ENCODE results near the gene FKBP11.
A peak's percentile ranks its signal among the peaks of the same experiment; 100 is the strongest.

Gene FKBP11

DNA sequence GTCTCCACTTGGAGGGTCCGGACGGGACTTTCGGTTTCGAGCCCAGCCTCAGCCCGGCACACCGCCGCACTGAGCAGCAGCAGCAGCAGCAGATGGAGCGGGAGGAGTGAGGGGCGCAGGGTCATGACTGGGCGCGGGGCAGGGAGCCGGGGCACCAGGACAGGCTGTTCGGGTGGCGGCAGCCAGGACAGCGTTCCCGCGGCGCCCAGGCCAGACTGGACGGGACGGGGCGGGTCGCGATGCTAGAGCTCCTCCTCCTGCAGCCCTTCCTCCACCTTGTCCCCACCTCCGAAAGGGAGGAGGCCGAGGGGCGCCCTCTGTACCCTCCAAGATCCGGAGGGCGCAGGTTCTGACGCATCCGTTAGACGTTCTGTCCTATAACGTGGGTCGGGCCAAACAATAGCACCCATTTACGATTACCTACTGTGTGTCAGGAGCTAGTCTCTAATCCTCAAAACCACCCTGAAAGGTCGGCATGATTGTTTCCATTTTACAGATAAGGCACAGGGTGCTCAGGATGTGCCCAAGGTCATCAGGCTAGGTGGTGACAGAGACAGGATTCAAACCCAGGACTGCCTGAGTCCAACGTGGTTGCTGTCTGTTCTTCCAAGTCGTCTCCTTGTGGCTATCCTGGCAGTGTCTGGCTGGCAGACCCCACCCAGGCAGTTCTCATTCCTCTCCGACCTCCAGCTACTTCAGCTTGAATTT, at the start of gene FKBP11:
Gene FKBP11 (minus strand): TSS at position 189 of the 708 bp plus-strand sequence. CDS start 64 bp downstream, at position 125.
- peak; percentile 74 for DNase-seq (ENCODE audit: low spot score)

DNA sequence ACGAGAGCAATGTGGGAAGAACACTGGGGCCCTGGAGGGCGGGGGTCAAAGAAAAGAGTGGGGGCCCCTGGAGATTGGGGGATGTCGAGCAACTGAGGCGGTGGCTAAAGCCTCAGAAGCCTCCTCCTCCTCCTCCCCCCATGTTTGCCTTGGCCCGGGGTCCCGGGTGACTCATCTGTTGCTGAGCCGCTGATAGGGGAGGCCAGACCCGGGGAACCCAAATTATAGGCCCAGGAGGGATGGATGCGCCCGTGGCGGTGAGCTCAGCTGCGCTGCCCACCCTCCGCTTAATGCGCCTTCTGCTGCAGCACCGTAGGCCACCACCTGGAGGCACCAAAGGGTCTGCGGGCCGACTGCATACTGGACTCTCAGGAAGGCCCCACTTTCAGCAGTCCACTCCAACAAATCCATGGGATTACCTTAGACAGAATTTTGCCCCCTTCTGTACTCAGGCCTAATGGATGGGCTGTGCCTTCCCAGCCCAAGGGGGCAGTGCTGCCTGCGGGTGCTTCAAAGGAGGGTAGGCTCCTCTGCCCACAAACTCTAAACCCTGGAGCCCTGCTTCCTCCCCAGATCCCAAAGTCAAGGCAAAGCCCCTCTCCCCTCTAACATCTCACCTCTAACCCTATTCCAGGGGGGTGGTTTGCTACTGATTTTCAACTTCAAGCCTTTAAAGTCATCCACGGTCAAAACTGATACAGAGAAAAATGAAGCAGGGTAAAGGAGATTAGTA, 48.8 kb upstream of the FKBP11 start:
- DNase-seq (ENCODE audit: low spot score): no peak

DNA sequence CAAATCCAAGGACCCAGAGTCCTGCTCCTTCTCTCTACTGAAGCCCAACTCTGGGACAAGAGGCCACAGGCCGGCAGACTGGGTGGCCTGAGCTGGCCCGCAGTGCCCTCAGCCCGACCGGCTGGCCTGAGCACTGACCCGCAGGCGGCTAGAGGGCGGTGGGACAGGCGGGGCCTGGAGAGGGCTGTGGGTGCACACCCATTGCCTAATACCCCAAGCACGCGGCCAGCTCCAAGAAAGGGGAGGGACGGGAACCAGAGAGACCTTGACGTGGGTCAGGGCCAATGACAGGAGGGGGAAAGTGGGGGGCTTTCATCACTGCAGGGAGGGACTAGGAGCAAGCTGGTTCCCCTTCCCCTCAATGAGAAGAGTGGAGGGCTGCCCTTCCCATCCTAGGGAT, 48.2 kb upstream of the FKBP11 start:
- DNase-seq (ENCODE audit: low spot score): no peak

DNA sequence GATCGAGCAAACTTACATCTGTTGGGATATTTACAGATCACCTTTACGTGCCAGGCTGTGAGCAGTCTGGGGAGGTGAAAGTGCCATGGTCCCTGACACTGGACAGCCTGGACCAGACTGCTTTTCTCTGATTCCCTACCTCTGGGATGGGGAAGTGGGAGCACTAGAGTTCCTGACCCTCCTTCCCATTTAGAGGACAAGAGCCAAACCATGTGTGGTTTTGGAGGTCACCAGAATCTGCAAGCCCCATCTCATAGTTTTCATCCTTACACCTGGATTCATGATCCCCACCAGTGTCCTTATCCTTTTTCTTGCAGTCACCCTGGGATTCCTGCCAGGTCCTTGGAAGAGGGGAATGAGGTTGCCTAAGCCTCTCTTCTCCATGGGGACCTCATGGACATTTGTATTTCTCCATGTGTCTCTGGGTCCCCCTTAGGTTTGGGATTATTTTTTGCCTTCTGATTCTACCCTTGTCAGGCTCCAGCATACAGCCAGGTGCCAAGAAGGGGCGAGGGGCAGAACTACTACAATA, 47.7 kb upstream of the FKBP11 start:
- no peak for DNase-seq (ENCODE audit: low spot score)

DNA sequence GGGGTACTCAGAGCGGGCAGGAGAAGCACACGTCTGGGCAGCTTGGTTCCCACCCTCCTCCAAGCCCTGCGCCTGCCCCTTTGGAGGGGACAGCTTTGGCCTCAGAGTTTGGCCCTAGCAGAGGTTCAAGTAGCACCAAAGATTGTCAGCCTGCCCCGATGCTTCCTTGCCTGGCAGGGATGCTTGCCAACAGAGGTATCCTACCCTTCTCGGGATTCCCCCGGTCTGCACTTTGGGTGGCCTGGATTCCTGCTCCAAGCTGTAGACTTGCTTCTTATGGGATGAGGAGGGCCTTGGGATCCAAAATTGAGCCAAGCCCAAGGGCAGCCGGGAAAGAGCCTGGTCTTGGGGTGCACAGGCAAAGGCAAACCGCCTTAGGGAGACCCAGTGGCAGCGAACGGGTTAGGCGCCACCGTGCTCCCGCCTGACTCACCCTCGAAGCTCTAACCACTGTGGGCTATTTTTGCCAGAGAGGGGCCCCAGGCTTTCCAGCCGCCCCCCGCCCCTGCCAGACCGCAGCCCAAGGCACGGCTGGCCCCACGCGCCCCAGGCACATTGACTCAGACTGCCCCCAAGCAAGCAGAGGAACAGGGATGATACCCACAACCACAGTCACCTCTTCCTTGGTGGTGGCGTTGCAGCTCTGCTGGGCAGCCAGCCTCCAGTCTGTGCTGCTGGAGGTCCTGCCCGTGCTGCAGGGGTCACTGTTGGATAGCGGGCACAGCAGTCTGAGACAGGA, 47.1 kb upstream of the FKBP11 start:
- no peak for DNase-seq (ENCODE audit: low spot score)

DNA sequence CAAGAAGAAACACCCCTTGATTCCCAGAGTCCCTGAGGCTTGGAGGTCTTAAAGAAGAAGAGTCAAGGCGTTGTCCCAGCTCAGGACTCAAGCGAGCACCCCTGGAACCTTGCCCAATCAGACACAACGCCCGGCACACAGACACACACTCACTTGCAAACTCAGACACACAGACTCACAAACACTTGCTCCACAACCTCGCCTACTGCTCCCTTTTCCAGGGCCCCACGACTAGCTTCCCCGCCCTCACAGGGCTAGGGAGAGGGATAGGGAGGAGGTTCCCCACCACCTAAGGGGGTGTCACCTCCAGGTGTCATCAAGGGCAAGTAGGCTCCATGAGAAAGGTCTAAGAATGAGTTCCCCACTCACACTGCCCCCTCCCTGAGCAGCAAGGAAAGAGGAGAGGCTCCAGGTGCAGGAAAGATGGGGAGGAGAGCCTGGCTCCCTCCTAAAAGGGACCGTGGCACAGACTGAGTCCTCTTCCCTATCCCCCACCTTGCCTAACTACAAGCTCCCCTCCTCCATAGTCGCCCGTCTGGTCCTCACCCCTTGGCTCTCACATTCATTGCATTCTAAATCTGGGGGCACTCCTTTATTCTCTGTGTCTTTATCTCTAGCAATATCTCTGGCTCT, 45.5 kb upstream of the FKBP11 start:
- no peak for DNase-seq (ENCODE audit: low spot score)

DNA sequence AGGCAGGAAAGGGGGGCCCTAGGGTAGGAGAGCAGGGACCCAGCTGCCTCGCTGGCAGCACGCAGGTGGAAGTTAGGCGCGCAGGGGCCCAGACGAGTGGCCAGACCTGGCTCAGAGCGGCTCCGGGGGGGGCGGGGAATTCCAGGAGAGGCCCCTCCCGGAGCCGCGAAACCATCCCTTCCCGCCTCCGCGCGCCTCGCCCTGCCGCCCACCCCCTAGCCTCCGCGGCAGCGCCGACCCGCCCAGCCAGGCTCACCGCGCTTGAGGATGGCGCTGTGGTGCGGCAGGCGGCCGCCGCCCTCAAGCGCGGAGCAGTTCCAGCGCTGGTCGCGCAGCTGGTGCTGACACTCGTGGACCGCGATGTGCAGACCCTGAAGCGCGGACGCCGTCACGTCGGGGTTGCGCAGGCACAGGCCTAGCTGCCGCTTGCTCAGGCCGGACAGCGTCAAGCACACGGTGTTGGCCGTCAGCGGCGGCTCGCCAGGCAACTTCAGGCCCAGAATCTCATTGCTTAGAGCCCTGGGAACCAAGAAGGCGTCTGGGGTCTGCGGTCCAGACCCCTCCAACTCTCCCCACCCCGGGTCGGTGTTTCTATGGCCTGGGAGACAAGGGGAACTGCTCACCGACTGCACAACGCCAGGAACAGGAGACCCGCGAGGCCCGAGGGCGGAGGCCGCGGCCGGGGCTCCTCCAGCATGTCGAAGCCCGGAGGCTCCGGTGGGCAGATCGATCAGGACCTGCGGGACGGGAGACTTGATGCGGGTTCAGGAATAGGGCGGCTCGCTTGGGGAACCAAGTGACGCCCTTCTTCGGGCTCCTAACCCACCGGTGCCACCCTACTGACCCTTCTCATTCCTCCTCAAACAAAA, 44.8 kb upstream of the FKBP11 start:
- DNase-seq (ENCODE audit: low spot score): no peak

DNA sequence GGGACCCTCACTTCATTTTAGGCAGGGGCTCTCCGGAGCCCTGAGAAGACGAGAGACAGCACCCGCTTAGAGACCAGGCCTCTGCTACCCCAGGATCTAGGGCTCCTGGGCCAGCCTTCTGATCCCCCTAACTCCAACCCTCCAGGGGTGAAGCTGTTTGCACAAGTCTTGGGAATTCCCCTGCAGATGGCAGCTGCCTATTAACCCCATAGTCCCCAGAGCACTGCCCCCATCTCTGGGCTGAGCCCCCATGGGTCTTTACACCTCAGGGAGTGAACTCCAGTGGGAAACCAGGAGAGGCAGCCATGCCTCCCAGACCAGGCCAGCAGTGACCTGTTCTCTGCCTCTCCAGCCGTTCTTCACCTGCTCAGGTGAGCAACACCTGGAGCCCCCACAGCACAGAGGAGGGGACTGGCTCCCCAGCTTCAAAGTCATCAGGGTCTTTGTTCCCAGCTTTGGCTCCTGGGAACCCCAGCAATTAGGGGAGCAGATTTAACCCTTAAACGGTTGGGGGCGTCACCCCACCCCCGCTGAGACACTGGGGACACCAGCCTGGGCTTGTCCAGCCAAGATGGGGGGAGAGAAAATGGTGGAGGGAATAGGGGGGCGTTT, 44.0 kb upstream of the FKBP11 start:
- no peak for DNase-seq (ENCODE audit: low spot score)

DNA sequence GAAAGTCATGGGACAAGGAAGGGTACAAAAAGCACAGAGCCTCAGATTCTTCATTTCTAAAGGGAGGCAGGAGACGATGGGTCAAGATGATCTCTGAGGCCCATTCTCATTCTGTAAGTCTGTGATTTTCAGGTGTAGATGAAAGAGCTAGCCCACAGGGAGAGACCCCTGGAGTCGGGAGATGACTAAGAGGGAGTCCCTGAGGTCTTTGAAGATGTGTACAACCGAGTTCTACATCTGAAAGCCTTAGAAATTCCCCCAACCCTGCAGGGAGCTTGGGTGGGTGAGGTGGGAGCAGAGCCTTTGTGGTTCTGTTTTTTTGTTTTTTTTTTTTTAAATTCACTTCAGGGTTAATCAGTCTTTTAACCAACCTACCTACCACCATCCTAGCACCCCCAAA, 43.2 kb upstream of the FKBP11 start:
- no peak for DNase-seq (ENCODE audit: low spot score)

DNA sequence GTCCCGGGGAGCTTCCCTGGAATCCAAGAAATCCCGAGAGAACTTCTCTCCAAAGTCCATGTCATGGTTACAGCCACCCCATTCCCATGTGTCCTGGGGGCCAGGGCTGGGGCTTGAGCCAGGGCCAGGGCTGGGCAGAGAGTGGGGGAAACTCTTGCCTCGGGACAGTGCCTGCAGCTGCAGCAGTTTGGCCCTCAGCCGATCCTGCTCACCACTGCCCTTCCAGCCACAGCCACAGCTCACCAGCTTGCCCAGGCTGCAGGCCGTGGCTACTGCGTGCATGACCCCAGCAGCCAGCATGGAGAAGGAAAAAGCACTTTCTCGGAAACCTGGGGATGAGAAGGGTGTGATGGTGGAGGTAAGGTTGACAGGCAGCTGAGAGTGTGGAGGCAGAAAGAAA, 42.7 kb upstream of the FKBP11 start:
- no peak for DNase-seq (ENCODE audit: low spot score)

DNA sequence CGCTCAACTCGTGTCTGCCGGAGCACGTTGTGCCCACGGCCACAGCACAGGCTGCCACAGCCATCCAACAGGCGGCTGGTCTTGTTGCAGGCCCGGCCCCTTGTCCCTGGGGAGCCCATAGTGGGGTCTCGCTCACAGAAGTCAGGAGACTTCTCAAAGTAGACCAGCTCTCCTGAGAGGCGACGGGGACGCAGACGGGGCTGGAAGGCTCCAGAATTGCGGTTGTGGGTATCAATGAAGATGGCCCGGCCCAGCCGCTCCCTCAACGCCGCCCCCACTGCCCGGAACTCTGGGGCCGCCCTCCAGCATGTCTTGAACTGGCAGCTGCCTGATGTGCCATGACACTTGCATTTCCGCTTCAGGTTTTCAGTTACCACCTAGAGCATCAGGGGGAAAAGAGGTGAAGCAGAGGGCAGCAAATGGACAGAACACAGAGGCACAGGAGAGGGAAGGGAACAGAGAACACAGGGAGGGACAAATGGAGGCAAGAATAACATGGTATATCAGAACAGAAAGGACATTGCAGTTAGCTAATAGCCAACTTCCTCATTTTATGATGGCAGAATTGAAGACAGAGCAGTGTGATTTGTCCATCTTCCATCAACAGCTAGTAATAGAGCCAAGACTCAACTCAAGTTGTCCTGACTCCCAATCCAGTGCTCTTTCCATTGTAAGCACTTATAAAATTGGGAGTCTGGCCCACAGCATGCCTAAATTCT, 41.0 kb upstream of the FKBP11 start:
- no peak for DNase-seq (ENCODE audit: low spot score)

DNA sequence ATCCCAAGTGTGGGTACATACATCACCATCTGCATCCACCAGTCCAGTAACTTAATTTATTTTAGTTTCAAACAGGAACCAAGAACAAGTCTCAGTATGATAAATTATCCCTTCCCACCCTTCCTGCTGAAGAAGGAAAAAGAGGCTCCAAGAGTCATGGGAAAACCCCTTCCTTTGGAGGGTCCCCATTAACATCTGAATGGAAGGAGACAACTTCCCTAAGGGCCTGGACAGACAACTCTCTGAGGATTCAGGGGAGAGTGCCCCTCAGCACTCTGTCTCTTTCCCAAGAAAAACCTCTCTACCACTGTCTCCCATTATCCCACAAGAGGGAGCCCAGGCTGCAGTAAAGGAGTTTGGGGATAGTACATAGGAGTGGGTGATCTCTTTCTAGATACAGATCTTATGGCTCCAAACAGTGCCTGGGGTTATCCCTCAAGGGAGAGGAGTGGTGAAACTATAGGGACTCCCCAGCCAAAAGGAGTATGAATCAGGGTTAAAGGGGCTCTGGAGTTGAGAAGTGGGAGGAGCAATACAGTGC, 40.1 kb upstream of the FKBP11 start:
- DNase-seq (ENCODE audit: low spot score): no peak

DNA sequence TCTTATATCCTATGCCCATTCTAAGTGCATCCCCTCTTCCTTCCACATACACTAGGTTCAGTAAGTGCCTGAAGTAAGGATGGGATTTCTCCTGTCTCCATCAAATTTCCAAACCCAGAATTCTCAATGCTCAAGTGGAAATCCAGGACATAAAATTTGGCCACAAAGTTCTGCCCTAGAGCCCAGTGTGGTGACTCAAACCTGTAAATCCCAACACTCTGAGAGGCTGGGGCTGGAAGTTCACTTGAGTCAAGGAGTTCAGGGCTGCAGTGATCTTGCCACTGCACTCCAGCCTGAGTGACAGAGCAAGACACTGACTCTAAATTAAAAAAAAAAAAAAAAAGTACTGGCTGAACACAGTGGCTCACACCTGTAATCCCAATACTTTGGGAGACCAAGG, 36.5 kb upstream of the FKBP11 start:
- no peak for DNase-seq (ENCODE audit: low spot score)

DNA sequence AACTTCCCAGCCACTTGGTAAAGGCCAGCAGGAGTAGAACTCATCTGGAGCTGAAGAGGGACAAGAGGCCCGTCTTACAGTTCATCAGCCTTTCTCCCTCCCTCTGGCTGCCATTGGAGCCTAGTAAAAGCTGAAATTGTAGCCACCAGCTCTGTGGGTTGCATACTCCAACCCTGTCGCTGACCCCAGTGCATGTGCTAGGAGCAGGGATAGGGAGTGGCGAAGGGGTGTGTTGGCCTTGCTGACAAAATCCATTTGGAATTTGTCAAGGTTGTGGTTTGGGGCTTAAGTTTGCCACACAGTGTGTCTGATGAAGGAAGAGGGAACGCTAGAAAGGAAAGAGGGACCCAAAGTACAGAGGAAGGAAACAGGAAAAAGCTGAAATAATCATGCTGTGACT, 36.0 kb upstream of the FKBP11 start:
- no peak for DNase-seq (ENCODE audit: low spot score)

DNA sequence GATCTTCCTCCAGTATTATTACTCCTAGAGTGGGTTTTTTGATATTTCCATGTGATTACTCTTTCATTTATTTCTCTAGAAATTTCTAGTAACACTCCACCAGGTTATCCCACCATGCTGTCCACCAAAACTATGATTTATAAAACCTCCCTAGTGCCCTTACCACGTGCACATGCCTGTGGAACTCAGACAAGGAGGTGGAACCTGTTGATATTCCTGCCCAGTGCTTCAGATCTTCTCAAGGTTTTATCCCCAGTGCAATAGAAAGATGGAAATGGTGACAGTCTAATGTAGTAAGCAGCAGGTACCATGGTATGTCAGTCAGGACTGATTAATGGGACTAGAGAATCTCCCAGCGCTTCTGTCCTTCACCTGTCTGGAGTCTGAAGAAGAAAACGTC, 35.5 kb upstream of the FKBP11 start:
- no peak for DNase-seq (ENCODE audit: low spot score)

DNA sequence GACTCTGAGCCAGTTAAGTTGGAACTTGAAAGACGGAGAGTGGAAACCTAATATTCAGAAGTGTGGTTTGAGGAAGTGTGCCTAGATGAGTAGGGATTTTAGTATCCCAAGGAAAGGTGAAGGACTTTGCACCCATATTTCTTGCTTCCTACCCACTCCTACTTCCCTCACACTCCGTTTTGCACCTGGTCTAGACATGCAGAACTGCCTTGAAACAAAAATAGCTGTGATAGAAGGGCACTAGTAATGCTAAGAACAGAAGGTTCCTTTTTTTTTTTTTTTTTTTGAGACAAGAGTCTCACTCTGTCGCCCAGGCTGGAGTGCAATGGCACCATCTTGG, 32.7 kb upstream of the FKBP11 start:
- peak; percentile 25 for DNase-seq (ENCODE audit: low spot score)

DNA sequence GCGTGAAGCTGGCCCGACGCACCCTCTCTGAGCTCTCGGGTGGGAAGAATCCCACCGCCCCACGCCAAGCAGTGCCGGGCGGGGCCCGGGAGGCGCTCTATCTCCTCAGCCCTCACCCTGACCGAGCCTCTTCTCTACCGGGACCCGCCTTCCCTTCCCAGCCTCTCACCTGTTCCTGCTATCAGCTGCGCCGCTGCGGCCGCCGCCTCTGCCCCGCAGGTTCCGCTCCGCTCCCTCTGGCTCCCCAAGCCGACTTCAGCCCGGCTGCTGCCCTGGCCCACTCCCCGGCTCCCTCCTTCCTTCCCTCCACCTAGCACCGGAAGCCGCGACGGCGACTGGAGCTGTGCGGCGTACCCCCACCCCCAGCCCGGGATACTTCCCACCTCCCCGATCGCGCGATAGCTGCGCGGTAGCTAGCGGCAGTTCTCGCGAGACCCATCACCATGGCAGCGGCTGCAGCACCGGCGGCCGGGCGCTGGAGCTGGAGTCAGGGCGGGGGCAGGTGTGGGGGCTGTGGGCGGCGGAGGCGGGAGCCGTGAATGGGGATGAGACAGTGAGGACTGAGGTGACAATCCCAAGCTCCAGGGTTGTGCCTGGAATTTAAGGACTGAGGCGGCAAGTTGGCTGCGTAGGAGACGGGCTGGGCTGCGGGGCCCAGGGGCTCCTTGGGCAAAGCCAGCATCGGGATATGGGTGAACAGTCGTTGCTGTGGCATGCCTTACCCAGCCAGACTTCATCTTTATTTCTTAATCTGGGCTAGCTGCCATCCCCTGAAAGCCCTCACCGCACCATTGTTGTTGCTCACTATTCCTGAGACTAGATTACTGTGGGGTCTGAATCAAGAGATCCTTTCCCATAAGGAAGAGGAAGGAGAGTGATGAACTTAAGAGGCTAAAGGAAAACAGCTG, 32.1 kb upstream of the FKBP11 start, which contains the start of gene ARF3:
Gene ARF3 (minus strand): TSS at position 347 of the 908 bp plus-strand sequence. CDS start 16,392 bp downstream, outside the sequence.
- peak; percentile 99 for DNase-seq (ENCODE audit: low spot score)

DNA sequence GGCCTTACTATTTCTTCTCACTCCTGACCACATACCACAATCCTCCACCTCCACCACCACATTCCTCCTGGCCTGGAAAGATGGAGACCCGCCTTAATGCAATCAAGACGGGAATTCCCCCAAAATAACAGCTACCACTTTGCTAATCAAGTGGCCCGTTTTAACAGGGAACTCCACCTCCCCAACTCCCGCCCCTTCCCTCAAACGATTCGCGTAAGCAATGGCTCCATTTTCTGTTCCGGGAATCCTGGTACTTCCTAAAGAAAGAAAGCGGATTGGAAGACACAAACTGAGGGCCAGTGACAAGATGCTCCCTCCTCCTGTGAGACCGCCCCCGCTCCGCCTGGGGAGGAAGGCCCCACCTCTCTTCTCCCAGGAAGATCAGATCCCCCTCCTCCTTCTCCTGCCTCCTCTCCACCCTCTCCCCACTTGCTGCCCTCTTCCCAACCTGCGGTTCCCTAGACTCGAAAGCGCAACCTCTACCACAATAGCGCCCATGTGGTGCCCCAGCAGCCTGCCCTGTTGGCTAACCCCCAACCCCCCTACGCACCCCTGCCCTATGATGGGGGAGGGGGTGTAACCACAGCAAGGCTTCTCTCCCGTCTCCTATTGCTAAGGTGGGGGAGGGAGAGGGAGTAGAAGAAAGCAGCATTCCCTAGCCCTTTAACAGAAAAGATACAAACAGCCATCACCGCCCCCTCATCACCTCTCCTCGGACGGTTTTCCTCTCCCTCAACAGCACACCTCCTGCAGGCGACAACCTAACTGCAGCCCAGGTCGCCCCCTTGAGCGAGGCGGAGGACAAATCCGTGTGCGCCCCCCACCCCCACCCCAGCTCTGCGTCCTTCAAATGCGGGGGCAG, 31.2 kb upstream of the FKBP11 start:
- peak; percentile 89 for DNase-seq (ENCODE audit: low spot score)

Data from LoVo (cell line).